KOPT-K1 (cell line): ENCODE data around the gene UBE2N.
A peak's percentile ranks its signal among the peaks of the same experiment; 100 is the strongest.

Experiments
- H3K27ac ChIP-seq: fragments of 200-600 bp; sonication (generic); 2 replicates; pipeline ENCODE4 v1.5.1; 2016; ENCODE audit warnings: antibody characterized with exemption, mild to moderate bottlenecking, low read depth, low read length; ENCODE audit not compliant: poor library complexity, severe bottlenecking
- H3K36me3 ChIP-seq: fragments of 200-600 bp; sonication (generic); 2 replicates; pipeline ENCODE4 v1.5.1; 2017; ENCODE audit warnings: antibody characterized with exemption, mild to moderate bottlenecking, low read length, moderate library complexity; ENCODE audit not compliant: insufficient read depth
- H3K9me3 ChIP-seq: fragments of 200-600 bp; sonication (generic); 2 replicates; pipeline ENCODE4 v1.5.1; 2017; ENCODE audit warnings: antibody characterized with exemption, low read length, mild to moderate bottlenecking; ENCODE audit not compliant: insufficient read depth, poor library complexity, severe bottlenecking

Gene UBE2N

GRCh38 chr12:93441617-93442410, at the start of gene UBE2N:
TSS of gene UBE2N (minus strand) at chr12:93441947. CDS start at chr12:93441884, 63 bp downstream.
- no peaks in the 10 kb centered on the region for H3K9me3 ChIP-seq
- peak within 1 kb of the TSS; percentile 79 for H3K27ac ChIP-seq

GRCh38 chr12:93484315-93484981, 42.7 kb upstream of the UBE2N start:
- peaks cover 97% of the 10 kb centered on the region for H3K36me3 ChIP-seq
- no peak overlapping the region for H3K27ac ChIP-seq
- H3K9me3 ChIP-seq, result no peaks in the 10 kb centered on the region

More at GRCh38 chr12:93441617-93442410, at the start of gene UBE2N:
- no peaks in the 10 kb centered on the region for H3K36me3 ChIP-seq

GRCh38 chr12:93483151-93483807, 41.5 kb upstream of the UBE2N start:
- peaks cover 97% of the 10 kb centered on the region for H3K36me3 ChIP-seq

GRCh38 chr12:93482721-93483120, 41.0 kb upstream of the UBE2N start:
- Histone ChIP-seq H3K27ac (no peak overlapping the region), H3K36me3 (peaks cover 97% of the 10 kb centered on the region)

More at GRCh38 chr12:93483151-93483807, 41.5 kb upstream of the UBE2N start:
- Histone ChIP-seq H3K27ac (no peak overlapping the region), H3K9me3 (no peaks in the 10 kb centered on the region)

GRCh38 chr12:93476555-93476954, 34.8 kb upstream of the UBE2N start:
- H3K27ac ChIP-seq, result no peak overlapping the region
- H3K9me3 ChIP-seq, result no peaks in the 10 kb centered on the region
- peaks cover 100% of the 10 kb centered on the region for H3K36me3 ChIP-seq

More at GRCh38 chr12:93482721-93483120, 41.0 kb upstream of the UBE2N start:
- no peaks in the 10 kb centered on the region for H3K9me3 ChIP-seq

GRCh38 chr12:93469386-93469785, 27.6 kb upstream of the UBE2N start:
- Histone ChIP-seq H3K36me3 (peaks cover 51% of the 10 kb centered on the region), H3K9me3 (no peaks in the 10 kb centered on the region), H3K27ac (no peak overlapping the region)

- Histone ChIP-seq H3K9me3 (no peaks in the 10 kb centered on the region), H3K36me3 (peaks cover 37% of the 10 kb centered on the region), H3K27ac (peak overlapping the region; percentile 80)
Observed at GRCh38 chr12:93468008-93468371, 26.2 kb upstream of the UBE2N start.

GRCh38 chr12:93467351-93468007, 25.7 kb upstream of the UBE2N start, which contains the start of gene MRPL42:
TSS of gene MRPL42 (plus strand) at chr12:93467514. CDS start at chr12:93469286, 1,772 bp downstream.
- Histone ChIP-seq H3K27ac (peak within 1 kb of the TSS; percentile 80), H3K36me3 (peaks cover 32% of the 10 kb centered on the region)

GRCh38 chr12:93466625-93467350, 25.0 kb upstream of the UBE2N start:
- H3K36me3 ChIP-seq, result peaks cover 25% of the 10 kb centered on the region
- no peak overlapping the region for H3K27ac ChIP-seq
- no peaks in the 10 kb centered on the region for H3K9me3 ChIP-seq

More at GRCh38 chr12:93467351-93468007, 25.7 kb upstream of the UBE2N start, which contains the start of gene MRPL42:
- H3K9me3 ChIP-seq, result no peaks in the 10 kb centered on the region

- H3K27ac ChIP-seq, result no peak overlapping the region
- H3K36me3 ChIP-seq, result peaks cover 16% of the 10 kb centered on the region
- no peaks in the 10 kb centered on the region for H3K9me3 ChIP-seq
Observed at GRCh38 chr12:93465841-93466240, 24.1 kb upstream of the UBE2N start.

- no peaks in the 10 kb centered on the region for H3K36me3 ChIP-seq
- no peak overlapping the region for H3K27ac ChIP-seq
- H3K9me3 ChIP-seq, result no peaks in the 10 kb centered on the region
Observed at GRCh38 chr12:93461503-93461902, 19.8 kb upstream of the UBE2N start.

GRCh38 chr12:93460902-93461301, 19.2 kb upstream of the UBE2N start:
- Histone ChIP-seq H3K9me3 (no peaks in the 10 kb centered on the region), H3K36me3 (no peaks in the 10 kb centered on the region), H3K27ac (no peak overlapping the region)

GRCh38 chr12:93460003-93460402, 18.3 kb upstream of the UBE2N start:
- H3K36me3 ChIP-seq, result no peaks in the 10 kb centered on the region
- no peak overlapping the region for H3K27ac ChIP-seq
- H3K9me3 ChIP-seq, result no peaks in the 10 kb centered on the region

- no peaks in the 10 kb centered on the region for H3K9me3 ChIP-seq
Observed at GRCh38 chr12:93459097-93459496, 17.4 kb upstream of the UBE2N start.

More at GRCh38 chr12:93459097-93459496, 17.4 kb upstream of the UBE2N start:
- no peak overlapping the region for H3K27ac ChIP-seq
- H3K36me3 ChIP-seq, result no peaks in the 10 kb centered on the region
